Esophagus muscularis mucosa (tissue), 3 donors: ENCODE results near the gene SLIT1.

Source experiments
- CTCF ChIP-seq, 3 experiments: fragments of 200-600 bp in 2 of 3; fragments of 450-650 bp in 1 of 3; sonication (generic) in 2 of 3; IDR thresholded peaks; one replicate each; pipeline ENCODE4 v1.5.1; 2017 to 2019; ENCODE audit warnings: antibody characterized with exemption in 3 of 3, mild to moderate bottlenecking in 2 of 3, moderate library complexity in 1 of 3
- POLR2A ChIP-seq: fragments of 450-650 bp; IDR thresholded peaks from one replicate; pipeline ENCODE4 v1.6.1; 2017; ENCODE audit warnings: antibody characterized with exemption, moderate library complexity, mild to moderate bottlenecking, low read depth
- POLR2AphosphoS5 ChIP-seq, 2 donors: sonication (generic); formaldehyde crosslinking; IDR thresholded peaks; one replicate each; pipeline ENCODE4 v1.6.1; 2017; ENCODE audit warnings: antibody characterized with exemption in 2 of 2

GRCh38 chr10:97015240-97015639 lies 170.5 kb downstream of the SLIT1 start:
- TF ChIP-seq CTCF (IDR thresholded peaks at IDR 0.05) (no peak), POLR2A (no peak), POLR2AphosphoS5 (IDR thresholded peaks at IDR 0.05) (no peak)
